HG02852 (cell line): ENCODE data around the gene CHAT.
"Not testable (repeated sequence)": the region's sequence is repeated elsewhere in the genome, so short reads cannot be mapped to it uniquely, and the experiment has no call there.

Experiments
- ATAC-seq: cut with Tn5 transposase; IDR thresholded peaks from one replicate; pipeline ENCODE4 v1.9.1; 2021; ENCODE audit warnings: mild to moderate bottlenecking, moderate library complexity; ENCODE audit not compliant: unreplicated experiment

CHAT gene

DNA sequence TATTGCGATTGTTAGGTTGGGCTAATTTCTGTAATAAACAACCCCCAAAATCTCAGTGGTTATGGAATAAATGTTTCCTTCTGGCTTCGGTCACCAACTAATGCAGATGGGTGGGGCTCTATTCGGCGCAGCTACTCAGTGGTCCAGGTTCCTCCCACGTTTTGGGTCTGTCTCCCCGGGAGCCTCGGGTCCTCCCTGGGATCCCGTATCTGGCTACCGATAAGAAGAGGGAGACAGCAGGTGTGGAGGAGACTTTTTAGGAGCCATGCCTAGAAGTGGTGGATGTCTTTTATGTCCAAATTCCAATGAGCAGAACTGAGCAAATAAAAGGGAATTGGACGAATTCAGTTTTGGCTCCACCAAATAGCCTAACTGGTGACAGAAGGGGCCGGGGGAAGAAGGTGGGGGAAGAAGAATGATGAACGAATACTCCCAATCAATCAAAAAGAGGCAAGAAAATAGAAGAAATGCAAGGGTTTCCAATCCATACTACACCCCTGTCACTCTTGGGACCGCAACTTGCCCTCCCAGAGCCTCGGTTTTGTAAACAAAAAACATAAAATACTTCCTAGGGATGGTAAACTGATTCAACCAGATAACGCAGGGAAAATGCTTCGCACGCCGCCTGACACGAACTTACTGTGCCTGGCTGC is 65.1 kb downstream of the CHAT start:
- no peak for ATAC-seq

DNA sequence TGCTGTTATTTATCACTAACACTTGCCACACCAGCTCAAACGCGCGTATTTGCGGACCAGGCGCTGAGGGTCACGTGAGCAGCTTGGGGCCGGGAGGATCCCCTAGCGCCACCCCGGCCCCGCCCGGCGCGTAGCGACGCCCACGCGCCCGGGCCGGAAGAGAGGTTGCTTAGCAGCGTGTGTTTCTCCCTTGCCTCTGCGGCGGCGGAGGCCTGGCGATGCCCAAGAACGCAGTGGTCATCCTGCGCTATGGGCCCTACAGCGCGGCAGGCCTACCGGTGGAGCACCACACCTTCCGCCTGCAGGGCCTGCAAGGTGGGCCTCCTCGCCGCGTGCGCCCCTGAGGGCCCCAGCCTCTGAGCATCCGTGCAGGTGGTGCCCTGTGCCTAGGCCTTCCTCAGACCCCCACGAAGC is 65.7 kb downstream of the CHAT start, which contains the start of gene C10orf53:
TSS of gene C10orf53 (plus strand) at position 172 of the 414 bp plus-strand sequence. CDS start at position 219, 47 bp downstream.
- no peak for ATAC-seq

DNA sequence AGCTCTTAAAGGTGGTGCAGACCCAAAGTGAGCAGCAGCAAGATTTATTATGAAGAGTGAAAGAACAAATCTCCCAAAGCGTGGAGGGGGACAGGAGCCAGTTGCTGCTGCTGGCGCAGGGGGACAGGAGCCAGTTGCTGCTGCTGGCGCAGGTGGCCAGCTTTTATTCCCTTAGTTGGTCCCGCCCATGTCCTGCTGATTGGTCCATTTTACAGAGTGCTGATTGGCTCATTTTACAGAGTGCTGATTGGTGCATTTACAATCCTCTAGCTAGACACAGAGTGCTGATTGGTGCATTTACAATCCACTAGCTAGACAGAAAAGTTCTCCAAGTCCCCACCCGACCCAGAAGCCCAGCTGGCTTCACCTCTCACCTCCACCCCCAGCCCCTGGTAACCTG is 68.6 kb downstream of the CHAT start:
- ATAC-seq: not testable (repeated sequence)

GRCh38 chr10:49682879-49683278 is 69.0 kb downstream of the CHAT start:
- no peak for ATAC-seq

- no peak for ATAC-seq
These were observed 72.8 kb downstream of the CHAT start for GRCh38 chr10:49686651-49687050.

GRCh38 chr10:49688261-49688846 is 74.5 kb downstream of the CHAT start:
- no peak for ATAC-seq

- no peak for ATAC-seq
These were observed 75.1 kb downstream of the CHAT start for GRCh38 chr10:49688920-49689319.

GRCh38 chr10:49689882-49690510 is 76.2 kb downstream of the CHAT start:
- no peak for ATAC-seq

- no peak for ATAC-seq
These were observed 77.0 kb downstream of the CHAT start for GRCh38 chr10:49690698-49691356.

- ATAC-seq: no peak
These were observed 77.8 kb downstream of the CHAT start for GRCh38 chr10:49691588-49691987.

DNA sequence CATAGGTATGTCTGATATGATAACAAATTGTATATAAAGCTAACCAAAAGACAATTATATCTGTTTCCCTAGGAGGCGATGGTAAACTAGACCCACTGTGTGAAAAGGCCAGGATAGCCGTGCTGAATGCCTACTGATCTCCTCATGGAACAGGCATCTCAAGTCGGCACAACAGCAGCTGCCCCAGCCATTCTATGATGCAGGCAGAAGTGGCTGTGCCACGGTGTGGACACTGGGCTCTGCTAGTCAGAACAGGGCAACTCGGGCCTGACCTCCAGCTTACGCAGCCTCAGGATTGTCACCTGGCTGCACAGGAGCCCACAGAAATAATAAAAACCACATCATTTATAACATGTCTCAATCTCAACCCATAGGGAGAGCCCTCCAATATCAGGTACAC is 80.6 kb downstream of the CHAT start:
- ATAC-seq: no peak

DNA sequence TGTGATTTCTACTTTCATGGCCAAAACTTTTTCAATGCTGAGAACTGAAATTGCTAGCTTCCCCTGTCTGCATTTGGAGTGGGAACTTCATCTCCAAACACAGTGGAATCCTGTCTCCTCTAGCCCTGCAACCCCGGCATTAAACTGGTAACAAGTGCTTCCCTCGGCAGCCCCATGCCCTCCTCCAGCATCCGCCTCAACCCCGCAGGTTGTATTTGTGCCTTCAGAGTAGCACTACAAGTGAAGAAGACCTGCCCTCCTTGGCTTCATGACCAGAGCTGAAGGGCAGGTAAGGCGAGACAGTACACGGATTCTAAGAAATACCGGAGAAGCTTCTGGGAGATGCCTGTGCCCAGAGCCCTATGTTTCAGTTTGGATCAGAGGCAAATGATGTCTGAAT is 82.5 kb downstream of the CHAT start:
- no peak for ATAC-seq

GRCh38 chr10:49698679-49699078 is 84.8 kb downstream of the CHAT start:
- ATAC-seq: no peak

- ATAC-seq: no peak
These were observed 86.4 kb downstream of the CHAT start for GRCh38 chr10:49700211-49700610.

GRCh38 chr10:49700997-49701396 is 87.2 kb downstream of the CHAT start:
- no peak for ATAC-seq

- ATAC-seq: no peak
These were observed 93.7 kb downstream of the CHAT start for GRCh38 chr10:49707585-49707984.

DNA sequence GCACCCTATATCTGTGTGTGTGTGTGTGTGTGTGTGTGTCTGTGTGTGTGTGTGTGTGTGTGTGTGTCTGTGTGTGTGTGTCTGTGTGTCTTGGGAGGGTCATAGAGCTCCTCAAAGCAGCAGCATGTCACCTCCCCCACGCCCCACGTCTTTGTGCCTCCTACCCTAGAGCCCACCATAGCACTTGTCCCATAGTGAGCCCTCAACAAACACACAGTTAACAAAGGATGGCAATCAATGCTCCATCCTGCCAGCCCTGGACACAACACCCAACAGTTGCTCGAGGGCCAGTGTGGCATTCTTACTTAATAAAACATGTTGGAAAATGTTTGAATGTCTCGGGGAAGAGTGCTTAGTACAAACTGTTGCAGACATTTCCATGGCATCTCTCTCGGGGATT is 96.1 kb downstream of the CHAT start:
- no peak for ATAC-seq

- ATAC-seq: no peak
These were observed 97.1 kb downstream of the CHAT start for GRCh38 chr10:49710966-49711365.

- no peak for ATAC-seq
These were observed 97.6 kb downstream of the CHAT start for GRCh38 chr10:49711481-49711880.

DNA sequence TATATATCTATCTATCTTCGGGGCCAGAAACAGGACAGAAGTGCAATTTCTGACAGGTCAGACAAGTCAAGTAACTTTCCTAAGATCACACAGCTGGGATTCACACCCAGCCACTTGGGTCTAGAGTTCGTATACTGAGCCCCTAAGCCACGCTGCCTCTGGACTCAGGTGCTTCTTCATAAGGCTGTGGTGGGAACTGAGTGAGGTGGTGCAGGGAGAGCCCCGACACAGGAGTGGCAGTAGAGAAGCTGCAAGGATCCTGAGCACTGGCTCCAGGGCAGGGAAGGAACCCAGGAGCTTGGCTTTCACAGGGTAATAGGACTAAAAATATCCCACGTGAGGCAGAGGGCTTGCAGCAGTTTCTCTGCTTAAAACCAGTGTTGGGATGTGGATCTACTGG is 99.4 kb downstream of the CHAT start:
- no peak for ATAC-seq
